ENCODE data around the gene DNAJB4.
"Not testable (repeated sequence)": the region's sequence is repeated elsewhere in the genome, so short reads cannot be mapped to it uniquely, and the experiment has no call there.

The DNAJB4 gene

GRCh38 chr1:78060857-78061563, 56.3 kb downstream of the DNAJB4 start:
- in situ Hi-C loops (cut with HindIII; ENCODE audit: low sequenced_read_pairs) = no loop called here

- in situ Hi-C loops (cut with HindIII; ENCODE audit: low sequenced_read_pairs) = no loop called here
Observed at GRCh38 chr1:78061825-78062523, 57.2 kb downstream of the DNAJB4 start.

- in situ Hi-C loops (cut with HindIII; ENCODE audit: low sequenced_read_pairs) = not testable (repeated sequence)
Observed at GRCh38 chr1:78064886-78065285, 60.1 kb downstream of the DNAJB4 start.
